RWPE2 (cell line): ENCODE data around the gene OR52M1.

ENCODE experiments used
- ATAC-seq: fragments of 200-7000 bp; cut with Tn5 transposase; 3 replicates; pipeline ENCODE4 v1.9.1; 2021; ENCODE audit warnings: low read depth
- DNase-seq: peaks from one replicate; pipeline ENCODE4 v3.0.0-alpha.2; 2020; ENCODE audit warnings: low spot score
- H3K27ac ChIP-seq: fragments of 450-650 bp; 2 replicates; pipeline ENCODE4 v1.5.1; 2017; ENCODE audit warnings: mild to moderate bottlenecking; ENCODE audit not compliant: poor library complexity, severe bottlenecking
- H3K27me3 ChIP-seq: fragments of 250-450 bp; sonication (Bioruptor Pico); 2 replicates; pipeline ENCODE4 v1.5.1; 2021; ENCODE audit warnings: mild to moderate bottlenecking, moderate library complexity; ENCODE audit not compliant: insufficient read depth, poor library complexity, severe bottlenecking
- H3K36me3 ChIP-seq: fragments of 250-450 bp; sonication (Bioruptor Pico); 2 replicates; pipeline ENCODE4 v1.5.1; 2020; ENCODE audit warnings: low read depth, mild to moderate bottlenecking, moderate library complexity
- H3K4me1 ChIP-seq: fragments of 250-450 bp; sonication (Bioruptor Pico); 2 replicates; pipeline ENCODE4 v1.5.1; 2021; ENCODE audit warnings: mild to moderate bottlenecking, moderate library complexity; ENCODE audit not compliant: insufficient read depth, poor library complexity, severe bottlenecking
- H3K4me3 ChIP-seq: fragments of 250-450 bp; sonication (Bioruptor Pico); 2 replicates; pipeline ENCODE4 v1.5.1; 2021; ENCODE audit warnings: mild to moderate bottlenecking, moderate library complexity; ENCODE audit not compliant: severe bottlenecking
- H3K9me3 ChIP-seq: fragments of 250-450 bp; sonication (Bioruptor Pico); 2 replicates; pipeline ENCODE4 v1.5.1; 2021; ENCODE audit warnings: mild to moderate bottlenecking, moderate library complexity; ENCODE audit not compliant: severe bottlenecking
- CTCF ChIP-seq: fragments of 450-650 bp; IDR thresholded peaks from one replicate; pipeline ENCODE4 v1.5.1; 2017; ENCODE audit warnings: mild to moderate bottlenecking, moderate library complexity; ENCODE audit not compliant: poor library complexity, severe bottlenecking

Gene OR52M1

GRCh38 chr11:4511282-4512245 is 33.4 kb upstream of the OR52M1 start:
- no peaks in the 10 kb centered on the region for H3K27me3 ChIP-seq
- no peaks in the 10 kb centered on the region for H3K9me3 ChIP-seq
- DNase-seq: no peak

GRCh38 chr11:4514196-4514595 is 30.8 kb upstream of the OR52M1 start:
- Histone ChIP-seq H3K9me3 (no peaks in the 10 kb centered on the region), H3K36me3 (no peaks in the 10 kb centered on the region), H3K27ac (no peak overlapping the region), H3K27me3 (no peaks in the 10 kb centered on the region), H3K4me3 (no peak overlapping the region), H3K4me1 (no peaks in the 10 kb centered on the region)
- no peak for DNase-seq
- no peak for TF ChIP-seq CTCF
- ATAC-seq: no peak

More at GRCh38 chr11:4511282-4512245, 33.4 kb upstream of the OR52M1 start:
- no peak overlapping the region for H3K27ac ChIP-seq
- no peaks in the 10 kb centered on the region for H3K4me1 ChIP-seq
- H3K4me3 ChIP-seq: no peak overlapping the region
- ATAC-seq: no peak
- H3K36me3 ChIP-seq: no peaks in the 10 kb centered on the region
- TF ChIP-seq CTCF: no peak

GRCh38 chr11:4522339-4522738 is 22.7 kb upstream of the OR52M1 start:
- no peaks in the 10 kb centered on the region for H3K9me3 ChIP-seq
- TF ChIP-seq CTCF: no peak
- no peak for DNase-seq
- no peak for ATAC-seq
- no peaks in the 10 kb centered on the region for H3K36me3 ChIP-seq
- no peak overlapping the region for H3K27ac ChIP-seq
- no peaks in the 10 kb centered on the region for H3K4me1 ChIP-seq
- peaks cover 4% of the 10 kb centered on the region for H3K27me3 ChIP-seq
- no peak overlapping the region for H3K4me3 ChIP-seq

- ATAC-seq (no peak), DNase-seq (no peak)
- Histone ChIP-seq H3K4me3 (no peak overlapping the region), H3K4me1 (no peaks in the 10 kb centered on the region), H3K36me3 (no peaks in the 10 kb centered on the region), H3K27ac (no peak overlapping the region), H3K9me3 (no peaks in the 10 kb centered on the region), H3K27me3 (peaks cover 4% of the 10 kb centered on the region)
- TF ChIP-seq CTCF: no peak
Measured at GRCh38 chr11:4522752-4523151, 22.2 kb upstream of the OR52M1 start.

- H3K4me1 ChIP-seq: no peaks in the 10 kb centered on the region
- no peaks in the 10 kb centered on the region for H3K36me3 ChIP-seq
- ATAC-seq (no peak), DNase-seq (no peak)
- H3K27ac ChIP-seq: no peak overlapping the region
- peaks cover 4% of the 10 kb centered on the region for H3K27me3 ChIP-seq
- no peaks in the 10 kb centered on the region for H3K9me3 ChIP-seq
- TF ChIP-seq CTCF: no peak
- H3K4me3 ChIP-seq: no peak overlapping the region
Measured at GRCh38 chr11:4523666-4524065, 21.3 kb upstream of the OR52M1 start.
